MM.1S (cell line): Measurements from ENCODE around the gene C22orf23.

Source experiments
- CTCF ChIP-seq: fragments of 300-600 bp; sonication (generic); IDR thresholded peaks from 2 replicates; pipeline ENCODE4 v1.5.1; 2016; ENCODE audit warnings: antibody characterized with exemption, low read length, mixed read lengths
- EZH2 ChIP-seq: fragments of 300-600 bp; sonication (generic); optimal IDR thresholded peaks from 2 replicates; pipeline ENCODE3; 2017; ENCODE audit warnings: low read depth, mild to moderate bottlenecking, antibody characterized with exemption, low read length, mixed read lengths

GRCh38 chr22:37926358-37926757 is 27.0 kb downstream of the C22orf23 start:
- TF ChIP-seq CTCF (no peak), EZH2 (no peak)
